ENCODE results near the gene ABLIM2.

The ABLIM2 gene

GRCh38 chr4:8026453-8026852 lies 132.2 kb downstream of the ABLIM2 start:
- no peak for TF ChIP-seq CTCF (IDR thresholded peaks at IDR 0.05; ENCODE audit: poor library complexity, severe bottlenecking)
- Histone ChIP-seq H3K27ac (ENCODE audit: poor library complexity, severe bottlenecking) (no peak overlapping the region), H3K36me3 (ENCODE audit: low read depth) (no peaks in the 10 kb centered on the region), H3K4me3 (ENCODE audit: severe bottlenecking) (no peak overlapping the region), H3K27me3 (ENCODE audit: insufficient read depth, poor library complexity, severe bottlenecking) (no peaks in the 10 kb centered on the region), H3K9me3 (ENCODE audit: severe bottlenecking) (no peaks in the 10 kb centered on the region), H3K4me1 (ENCODE audit: insufficient read depth, poor library complexity, severe bottlenecking) (peaks cover 10% of the 10 kb centered on the region)
- ATAC-seq (ENCODE audit: low read depth) (no peak), DNase-seq (ENCODE audit: low spot score) (no peak)

- no peaks in the 10 kb centered on the region for H3K9me3 ChIP-seq (ENCODE audit: severe bottlenecking)
- ATAC-seq (ENCODE audit: low read depth), result no peak
- H3K27me3 ChIP-seq (ENCODE audit: insufficient read depth, poor library complexity, severe bottlenecking), result no peaks in the 10 kb centered on the region
- H3K4me3 ChIP-seq (ENCODE audit: severe bottlenecking), result no peak overlapping the region
- TF ChIP-seq CTCF (IDR thresholded peaks at IDR 0.05; ENCODE audit: poor library complexity, severe bottlenecking), result no peak
- DNase-seq (ENCODE audit: low spot score), result no peak
- no peak overlapping the region for H3K27ac ChIP-seq (ENCODE audit: poor library complexity, severe bottlenecking)
- no peaks in the 10 kb centered on the region for H3K36me3 ChIP-seq (ENCODE audit: low read depth)
- H3K4me1 ChIP-seq (ENCODE audit: insufficient read depth, poor library complexity, severe bottlenecking), result peaks cover 9% of the 10 kb centered on the region
Measured at GRCh38 chr4:8025668-8026067, 132.9 kb downstream of the ABLIM2 start.

- no peaks in the 10 kb centered on the region for H3K4me1 ChIP-seq (ENCODE audit: insufficient read depth, poor library complexity, severe bottlenecking)
- H3K27me3 ChIP-seq (ENCODE audit: insufficient read depth, poor library complexity, severe bottlenecking), result no peaks in the 10 kb centered on the region
- no peak for DNase-seq (ENCODE audit: low spot score)
- no peak overlapping the region for H3K4me3 ChIP-seq (ENCODE audit: severe bottlenecking)
- no peak for TF ChIP-seq CTCF (IDR thresholded peaks at IDR 0.05; ENCODE audit: poor library complexity, severe bottlenecking)
- H3K27ac ChIP-seq (ENCODE audit: poor library complexity, severe bottlenecking), result no peak overlapping the region
- no peaks in the 10 kb centered on the region for H3K9me3 ChIP-seq (ENCODE audit: severe bottlenecking)
- H3K36me3 ChIP-seq (ENCODE audit: low read depth), result no peaks in the 10 kb centered on the region
- no peak for ATAC-seq (ENCODE audit: low read depth)
Measured at GRCh38 chr4:8024073-8024786, 134.4 kb downstream of the ABLIM2 start.

GRCh38 chr4:8023696-8024033 lies 134.9 kb downstream of the ABLIM2 start:
- no peaks in the 10 kb centered on the region for H3K9me3 ChIP-seq (ENCODE audit: severe bottlenecking)
- H3K36me3 ChIP-seq (ENCODE audit: low read depth), result no peaks in the 10 kb centered on the region
- DNase-seq (ENCODE audit: low spot score), result no peak
- no peaks in the 10 kb centered on the region for H3K27me3 ChIP-seq (ENCODE audit: insufficient read depth, poor library complexity, severe bottlenecking)
- no peaks in the 10 kb centered on the region for H3K4me1 ChIP-seq (ENCODE audit: insufficient read depth, poor library complexity, severe bottlenecking)
- no peak for TF ChIP-seq CTCF (IDR thresholded peaks at IDR 0.05; ENCODE audit: poor library complexity, severe bottlenecking)
- no peak overlapping the region for H3K4me3 ChIP-seq (ENCODE audit: severe bottlenecking)
- no peak overlapping the region for H3K27ac ChIP-seq (ENCODE audit: poor library complexity, severe bottlenecking)
- ATAC-seq (ENCODE audit: low read depth), result no peak
